Measurements from ENCODE around the gene SYNE4.

- TF ChIP-seq POLR2A (IDR thresholded peaks at IDR 0.05) = no peak
- TF ChIP-seq, protein P1, sequence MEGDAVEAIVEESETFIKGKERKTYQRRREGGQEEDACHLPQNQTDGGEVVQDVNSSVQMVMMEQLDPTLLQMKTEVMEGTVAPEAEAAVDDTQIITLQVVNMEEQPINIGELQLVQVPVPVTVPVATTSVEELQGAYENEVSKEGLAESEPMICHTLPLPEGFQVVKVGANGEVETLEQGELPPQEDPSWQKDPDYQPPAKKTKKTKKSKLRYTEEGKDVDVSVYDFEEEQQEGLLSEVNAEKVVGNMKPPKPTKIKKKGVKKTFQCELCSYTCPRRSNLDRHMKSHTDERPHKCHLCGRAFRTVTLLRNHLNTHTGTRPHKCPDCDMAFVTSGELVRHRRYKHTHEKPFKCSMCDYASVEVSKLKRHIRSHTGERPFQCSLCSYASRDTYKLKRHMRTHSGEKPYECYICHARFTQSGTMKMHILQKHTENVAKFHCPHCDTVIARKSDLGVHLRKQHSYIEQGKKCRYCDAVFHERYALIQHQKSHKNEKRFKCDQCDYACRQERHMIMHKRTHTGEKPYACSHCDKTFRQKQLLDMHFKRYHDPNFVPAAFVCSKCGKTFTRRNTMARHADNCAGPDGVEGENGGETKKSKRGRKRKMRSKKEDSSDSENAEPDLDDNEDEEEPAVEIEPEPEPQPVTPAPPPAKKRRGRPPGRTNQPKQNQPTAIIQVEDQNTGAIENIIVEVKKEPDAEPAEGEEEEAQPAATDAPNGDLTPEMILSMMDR (IDR thresholded peaks at IDR 0.05 in 4 of 5, conservative IDR thresholded peaks at IDR 0.05 in 1 of 5) = no peak
Measured at GRCh38 chr19:36009633-36010379, 1.2 kb upstream of the SYNE4 start.
